ENCODE results near the gene RYR1. TPM values are rescaled to one million over a fixed set of nuclear protein-coding genes. Genes with fewer than 3 reads are reported as not detected.
"Not testable (repeated sequence)": the region's sequence is repeated elsewhere in the genome, so short reads cannot be mapped to it uniquely, and the experiment has no call there.

RYR1 gene
- total RNA-seq, 4 donors from 2014 or later = 0.54 to 1.6 (median 0.61) TPM

GRCh38 chr19:38555200-38555599 lies 121.7 kb downstream of the RYR1 start:
- Histone ChIP-seq H3K27ac (no peak overlapping the region), H3K27me3 (no peaks in the 10 kb centered on the region), H3K4me1 (peaks cover 3 to 9% of the 10 kb centered on the region in 2 donors), H3K9me3 (no peaks in the 10 kb centered on the region), H3K4me3 (replicated peaks in 1 of 3) (no peak overlapping the region), H3K36me3 (no peaks in the 10 kb centered on the region)
- TF ChIP-seq CTCF (IDR thresholded peaks at IDR 0.05) = no peak
- TF ChIP-seq POLR2A (IDR thresholded peaks at IDR 0.05) = no peak
- intact Hi-C loops (cut with DNase I) = no loop called here
- WGBS, 2 donors = 79 to 86% methylated on average over 8 of the region's 8 CpGs
- no peak for DNase-seq

GRCh38 chr19:38556521-38557174 lies 123.2 kb downstream of the RYR1 start:
- intact Hi-C loops (cut with DNase I) = no loop called here
- DNase-seq = no peak
- Histone ChIP-seq H3K36me3 (no peaks in the 10 kb centered on the region), H3K4me3 (replicated peaks in 1 of 3) (no peak overlapping the region), H3K4me1 (peaks cover 5 to 9% of the 10 kb centered on the region in 2 donors), H3K9me3 (no peaks in the 10 kb centered on the region), H3K27ac (no peak overlapping the region), H3K27me3 (no peaks in the 10 kb centered on the region)
- TF ChIP-seq CTCF (IDR thresholded peaks at IDR 0.05) = no peak
- no peak for TF ChIP-seq POLR2A (IDR thresholded peaks at IDR 0.05)
- WGBS, 2 donors = 74 to 80% methylated on average over 7 of the region's 7 CpGs

GRCh38 chr19:38557205-38557799 lies 123.8 kb downstream of the RYR1 start:
- H3K36me3 ChIP-seq = no peaks in the 10 kb centered on the region
- H3K9me3 ChIP-seq = no peaks in the 10 kb centered on the region
- DNase-seq = no peak
- H3K27ac ChIP-seq = no peak overlapping the region
- H3K4me1 ChIP-seq = peaks cover 5 to 9% of the 10 kb centered on the region in 2 donors
- H3K27me3 ChIP-seq = no peaks in the 10 kb centered on the region
- no peak for TF ChIP-seq CTCF (IDR thresholded peaks at IDR 0.05)
- TF ChIP-seq POLR2A (IDR thresholded peaks at IDR 0.05) = no peak
- intact Hi-C loops (cut with DNase I) = no loop called here
- WGBS, 2 donors = 79 to 93% methylated on average over 12 of the region's 12 CpGs
- H3K4me3 ChIP-seq (replicated peaks in 1 of 3) = no peak overlapping the region

- H3K4me1 ChIP-seq; H3K27ac ChIP-seq; H3K36me3 ChIP-seq; H3K9me3 ChIP-seq; DNase-seq; intact Hi-C loops (cut with DNase I); H3K27me3 ChIP-seq; H3K4me3 ChIP-seq (replicated peaks in 1 of 3): not testable (repeated sequence)
- 93 to 94% methylated on average over 7 of the region's 7 CpGs for WGBS, 2 donors
These were observed 125.4 kb downstream of the RYR1 start for GRCh38 chr19:38558933-38559332.

GRCh38 chr19:38559428-38560401 lies 126.2 kb downstream of the RYR1 start:
- peak; percentile 22 to 31 for DNase-seq
- WGBS, 2 donors = 46 to 55% methylated on average over 11 to 13 of the region's 13 CpGs
- H3K4me3 ChIP-seq (replicated peaks in 1 of 3) = no peak overlapping the region
- intact Hi-C loops (cut with DNase I) = no loop called here
- TF ChIP-seq POLR2A (IDR thresholded peaks at IDR 0.05) (no peak), CTCF (IDR thresholded peaks at IDR 0.05) (no peak)
- H3K9me3 ChIP-seq = no peaks in the 10 kb centered on the region
- peaks cover 5 to 9% of the 10 kb centered on the region in 2 donors for H3K4me1 ChIP-seq
- H3K36me3 ChIP-seq = no peaks in the 10 kb centered on the region
- peak overlapping the region; percentile 38 to 80 (median 56) for H3K27ac ChIP-seq
- H3K27me3 ChIP-seq = no peaks in the 10 kb centered on the region

Data from thyroid gland (tissue), 4 donors.